ENCODE results near the gene ENPP7. TPM values are rescaled to one million over a fixed set of nuclear protein-coding genes. Genes with fewer than 3 reads are reported as not detected.

Gene ENPP7, protein sequence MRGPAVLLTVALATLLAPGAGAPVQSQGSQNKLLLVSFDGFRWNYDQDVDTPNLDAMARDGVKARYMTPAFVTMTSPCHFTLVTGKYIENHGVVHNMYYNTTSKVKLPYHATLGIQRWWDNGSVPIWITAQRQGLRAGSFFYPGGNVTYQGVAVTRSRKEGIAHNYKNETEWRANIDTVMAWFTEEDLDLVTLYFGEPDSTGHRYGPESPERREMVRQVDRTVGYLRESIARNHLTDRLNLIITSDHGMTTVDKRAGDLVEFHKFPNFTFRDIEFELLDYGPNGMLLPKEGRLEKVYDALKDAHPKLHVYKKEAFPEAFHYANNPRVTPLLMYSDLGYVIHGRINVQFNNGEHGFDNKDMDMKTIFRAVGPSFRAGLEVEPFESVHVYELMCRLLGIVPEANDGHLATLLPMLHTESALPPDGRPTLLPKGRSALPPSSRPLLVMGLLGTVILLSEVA
- total RNA-seq, result not detected in 2 replicates

DNA sequence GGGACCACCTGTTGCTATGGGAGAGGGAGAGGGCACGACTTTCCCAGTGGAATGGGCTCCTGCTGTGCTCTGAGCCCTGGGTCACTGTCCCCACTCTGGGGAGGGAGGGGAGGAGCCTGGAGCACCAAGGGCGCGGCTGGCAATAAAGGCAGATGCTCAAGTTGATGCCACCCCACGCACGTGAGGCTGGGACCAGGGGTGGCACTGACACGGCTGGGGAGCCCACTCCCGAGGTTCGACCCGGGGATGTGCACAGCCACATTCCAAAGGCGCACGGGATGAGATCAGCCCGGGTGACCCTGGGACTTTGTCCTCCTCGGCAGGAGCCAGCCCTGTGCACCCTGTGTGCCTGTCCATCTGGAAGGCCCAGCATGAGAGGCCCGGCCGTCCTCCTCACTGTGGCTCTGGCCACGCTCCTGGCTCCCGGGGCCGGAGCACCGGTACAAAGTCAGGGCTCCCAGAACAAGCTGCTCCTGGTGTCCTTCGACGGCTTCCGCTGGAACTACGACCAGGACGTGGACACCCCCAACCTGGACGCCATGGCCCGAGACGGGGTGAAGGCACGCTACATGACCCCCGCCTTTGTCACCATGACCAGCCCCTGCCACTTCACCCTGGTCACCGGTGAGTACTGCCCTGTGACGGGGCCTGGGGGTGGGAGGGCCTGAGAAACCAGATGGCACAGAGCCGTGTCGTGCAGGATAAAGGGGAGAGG is at the start of gene ENPP7:
TSS of gene ENPP7 (plus strand) at position 175 of the 715 bp plus-strand sequence. CDS start at position 372, 197 bp downstream.

DNA sequence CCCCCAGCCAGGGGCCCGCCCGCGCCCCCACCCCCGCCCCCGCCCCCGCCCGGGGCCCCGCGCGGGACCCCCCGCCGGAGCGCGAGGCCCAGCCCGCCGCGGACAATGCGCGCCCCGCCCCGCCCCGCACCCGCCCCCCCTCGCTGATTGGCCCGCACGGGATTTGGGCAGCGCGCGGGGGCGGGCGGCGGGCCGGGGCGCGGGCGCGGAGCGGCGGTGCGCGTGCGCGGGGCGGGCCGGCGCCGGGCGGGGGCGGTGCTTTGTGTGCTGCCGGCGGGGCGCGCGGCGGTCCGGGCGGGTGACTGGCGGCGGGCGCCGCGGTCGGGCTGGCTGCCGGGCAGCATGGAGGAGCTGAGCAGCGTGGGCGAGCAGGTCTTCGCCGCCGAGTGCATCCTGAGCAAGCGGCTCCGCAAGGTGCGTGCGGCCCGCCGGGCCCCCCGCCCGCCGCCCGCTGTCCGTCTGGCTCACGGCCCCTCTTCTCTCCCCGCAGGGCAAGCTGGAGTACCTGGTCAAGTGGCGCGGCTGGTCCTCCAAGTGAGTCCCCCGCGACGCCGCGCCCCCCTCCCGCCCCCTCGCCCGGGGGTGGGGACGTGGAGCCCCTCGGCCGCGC is 47.3 kb downstream of the ENPP7 start, which contains the start of gene CBX2:
TSS of gene CBX2 (plus strand) at position 255 of the 610 bp plus-strand sequence. CDS start at position 343, 88 bp downstream.

Other genes with a start within 250 kb of the ENPP7 start
- gene RBFOX3, start 119.9 kb upstream of the ENPP7 start, total RNA-seq, result not detected in 2 replicates
- gene CBX2, start 47.2 kb downstream of the ENPP7 start, total RNA-seq, result 8.2 and 8.8 TPM in 2 replicates
- 2.0 and 2.6 TPM in 2 replicates for gene CBX8, start 66.1 kb downstream of the ENPP7 start, total RNA-seq
- 6.2 and 6.5 TPM in 2 replicates for gene CBX4, start 108.5 kb downstream of the ENPP7 start, total RNA-seq

Data from epithelial cell of umbilical artery (primary cell).